Measurements from ENCODE around the gene VPREB3.

The VPREB3 gene, protein sequence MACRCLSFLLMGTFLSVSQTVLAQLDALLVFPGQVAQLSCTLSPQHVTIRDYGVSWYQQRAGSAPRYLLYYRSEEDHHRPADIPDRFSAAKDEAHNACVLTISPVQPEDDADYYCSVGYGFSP

DNA sequence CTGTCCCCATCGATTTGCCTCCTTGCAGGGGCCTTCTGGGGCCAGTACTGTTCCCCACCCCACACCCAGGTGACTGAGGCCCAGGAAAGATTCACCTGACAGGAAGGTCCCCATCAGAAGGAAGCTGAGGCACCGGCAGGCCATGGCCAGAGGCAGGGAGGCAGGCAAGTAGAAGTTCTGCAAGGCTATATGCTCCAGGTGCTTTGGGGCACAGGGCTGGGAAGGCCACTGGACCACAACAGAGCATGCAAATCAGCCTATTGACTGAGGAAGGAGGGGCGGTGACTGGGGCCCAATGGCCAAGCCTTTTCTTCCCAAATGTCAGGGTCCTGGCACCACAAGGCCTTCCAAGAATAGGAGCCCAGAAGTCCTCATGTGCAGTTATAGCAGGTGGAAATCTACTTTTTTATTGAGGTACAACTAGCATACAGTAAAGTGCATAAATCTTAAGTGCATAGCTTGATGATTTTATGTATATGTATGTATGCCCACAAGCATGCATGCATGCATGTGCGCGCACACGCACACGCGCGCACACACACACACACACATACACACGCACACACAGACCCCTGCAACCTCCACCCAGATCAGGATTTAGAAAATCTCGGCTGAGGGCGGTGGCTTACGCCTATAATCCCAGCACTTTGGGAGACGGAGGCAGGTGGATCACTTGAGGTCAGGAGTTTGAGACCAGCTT is at the start of gene VPREB3:
VPREB3 (minus strand) TSS at position 206 of the 700 bp plus-strand sequence; CDS start at position 144, 62 bp downstream.
- H3K4me3 ChIP-seq (ENCODE audit: low read depth, low read length): no peak within 1 kb of the TSS
- no peak for DNase-seq (ENCODE audit: low read depth, low spot score)
- POLR2A ChIA-PET: interaction anchor here (0.5 kb wide), 1 partner anchor 22 kb away, joined by 3 read pairs; no protein-coding TSS in a partner anchor
- TF ChIP-seq CTCF (IDR thresholded peaks at IDR 0.05; ENCODE audit: insufficient read depth, low read length, missing control alignments): no peak
- CTCF ChIA-PET: interaction anchor here (2.0 kb wide), 1 partner anchor 28 kb away, joined by 5 read pairs; no protein-coding TSS in a partner anchor

DNA sequence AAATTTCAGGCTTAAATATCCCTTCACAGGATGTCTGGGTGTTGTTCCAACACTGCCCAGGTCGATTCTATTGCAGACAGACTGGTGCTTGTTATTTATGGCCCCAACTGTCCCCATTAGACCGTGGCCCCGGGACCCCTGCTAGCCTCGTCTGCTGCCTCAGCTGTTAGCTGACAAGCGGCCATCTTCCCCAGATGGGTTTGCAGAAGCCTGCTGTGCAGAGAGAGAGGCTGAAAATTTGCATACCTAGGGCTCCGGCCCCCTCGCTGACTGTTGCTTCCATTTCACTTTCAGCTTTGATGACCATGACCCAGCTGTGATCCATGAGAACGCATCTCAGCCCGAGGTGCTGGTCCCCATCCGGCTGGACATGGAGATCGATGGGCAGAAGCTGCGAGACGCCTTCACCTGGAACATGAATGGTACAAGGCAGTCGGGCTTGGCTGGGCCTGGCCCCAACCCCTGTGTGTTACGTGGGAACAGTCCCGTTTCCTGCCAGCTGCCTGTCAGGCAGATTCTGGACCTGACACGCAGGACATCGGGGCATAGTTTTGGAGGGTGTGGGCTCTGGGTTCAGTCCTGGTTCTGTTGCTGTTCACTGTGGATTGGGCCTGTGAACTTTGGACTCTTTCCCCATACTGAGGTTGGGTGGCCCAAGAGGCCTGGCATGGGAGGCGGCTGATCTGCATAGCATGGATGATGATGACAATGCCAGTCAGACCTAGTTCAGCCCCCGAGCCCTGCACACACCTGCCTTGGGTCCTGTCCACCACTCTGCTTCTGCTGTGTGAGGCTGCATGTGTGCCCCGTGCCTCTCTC is 49.0 kb upstream of the VPREB3 start:
- TF ChIP-seq CTCF (IDR thresholded peaks at IDR 0.05; ENCODE audit: insufficient read depth, low read length, missing control alignments): no peak
- POLR2A ChIA-PET: no interaction called here
- no peak overlapping the region for H3K4me3 ChIP-seq (ENCODE audit: low read depth, low read length)
- CTCF ChIA-PET: interaction anchor here (0.6 kb wide), 1 partner anchor 257 kb away, joined by 3 read pairs; no protein-coding TSS in a partner anchor
- no peak for DNase-seq (ENCODE audit: low read depth, low spot score)

GRCh38 chr22:23801886-23802377 is 47.7 kb upstream of the VPREB3 start:
- no peak overlapping the region for H3K4me3 ChIP-seq (ENCODE audit: low read depth, low read length)
- CTCF ChIA-PET: no interaction called here
- DNase-seq (ENCODE audit: low read depth, low spot score): no peak
- TF ChIP-seq CTCF (IDR thresholded peaks at IDR 0.05; ENCODE audit: insufficient read depth, low read length, missing control alignments): no peak
- POLR2A ChIA-PET: no interaction called here

GRCh38 chr22:23801238-23801821 is 47.1 kb upstream of the VPREB3 start:
- ChIA-PET POLR2A (no interaction called here), CTCF (no interaction called here)
- no peak overlapping the region for H3K4me3 ChIP-seq (ENCODE audit: low read depth, low read length)
- TF ChIP-seq CTCF (IDR thresholded peaks at IDR 0.05; ENCODE audit: insufficient read depth, low read length, missing control alignments): no peak
- no peak for DNase-seq (ENCODE audit: low read depth, low spot score)

- ChIA-PET POLR2A (no interaction called here), CTCF (no interaction called here)
- no peak overlapping the region for H3K4me3 ChIP-seq (ENCODE audit: low read depth, low read length)
- no peak for TF ChIP-seq CTCF (IDR thresholded peaks at IDR 0.05; ENCODE audit: insufficient read depth, low read length, missing control alignments)
- no peak for DNase-seq (ENCODE audit: low read depth, low spot score)
These were observed 46.3 kb upstream of the VPREB3 start for GRCh38 chr22:23800297-23801237.

All from AG04449 (cell line).